Measurements from ENCODE around the gene GBX2. TPM values are rescaled to one million over a fixed set of nuclear protein-coding genes. Genes with fewer than 3 reads are reported as not detected.
"Not testable (repeated sequence)": the region's sequence is repeated elsewhere in the genome, so short reads cannot be mapped to it uniquely, and the experiment has no call there.

GBX2 gene
- total RNA-seq, 1 experiment from 2014 or later, result 0.40 TPM

DNA sequence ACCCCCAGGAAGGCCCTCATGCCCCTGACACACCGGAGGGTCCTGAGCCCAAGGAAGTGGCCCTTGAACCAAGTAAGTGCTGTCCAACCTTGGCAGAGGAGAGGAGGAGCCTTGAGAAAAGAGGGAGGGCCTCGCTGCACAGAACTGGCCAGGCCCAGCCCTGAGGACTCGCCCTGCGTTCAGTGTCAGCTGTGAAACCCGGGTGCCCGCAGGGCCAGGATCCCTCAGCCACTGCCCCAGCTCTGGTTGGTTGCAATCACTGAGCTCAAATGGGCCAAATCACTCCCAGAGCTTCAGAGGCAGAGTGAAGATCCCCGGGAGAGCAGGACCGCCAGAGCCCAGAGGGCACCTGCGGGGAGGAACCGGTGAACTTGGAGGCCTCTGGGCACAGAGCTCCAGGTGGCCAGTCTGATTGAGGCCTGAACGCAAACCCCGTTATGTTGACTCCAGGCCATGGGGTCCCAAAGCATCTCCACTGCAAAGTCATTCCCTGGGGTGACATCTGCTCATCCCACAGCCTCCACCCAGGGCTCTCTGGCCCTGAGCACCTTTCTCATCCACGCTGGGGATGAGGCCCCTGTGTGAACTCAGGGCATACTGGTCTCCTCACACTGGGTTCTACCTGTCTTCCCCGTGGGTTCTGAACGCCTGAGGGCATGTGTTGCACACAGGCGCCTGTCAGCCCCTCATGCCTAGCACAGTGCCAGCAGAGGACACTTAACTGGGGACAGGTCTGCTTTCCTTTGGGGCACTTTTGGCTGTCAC is 11.9 kb downstream of the GBX2 start:
- no peak for DNase-seq (ENCODE audit: low read depth)

DNA sequence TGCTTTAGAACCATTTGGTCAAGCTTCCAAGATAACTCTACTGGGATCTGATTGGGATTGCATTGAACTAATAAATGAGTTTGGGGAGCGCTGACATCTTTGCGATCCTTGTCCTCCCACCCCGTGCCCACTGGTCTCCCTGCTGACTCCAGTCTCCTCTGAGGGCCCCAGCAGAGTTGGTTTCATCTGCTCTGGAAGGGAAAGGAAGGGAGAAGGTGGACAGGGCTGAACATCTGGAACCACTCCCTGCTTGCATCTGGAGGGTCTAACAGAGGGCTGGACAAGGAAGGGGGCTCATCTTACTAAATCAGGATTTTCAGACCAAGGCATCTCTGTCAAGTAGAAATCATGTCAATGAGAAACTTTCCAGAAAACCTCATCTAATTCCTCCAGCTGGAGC is 12.8 kb downstream of the GBX2 start:
- DNase-seq (ENCODE audit: low read depth), result no peak

DNA sequence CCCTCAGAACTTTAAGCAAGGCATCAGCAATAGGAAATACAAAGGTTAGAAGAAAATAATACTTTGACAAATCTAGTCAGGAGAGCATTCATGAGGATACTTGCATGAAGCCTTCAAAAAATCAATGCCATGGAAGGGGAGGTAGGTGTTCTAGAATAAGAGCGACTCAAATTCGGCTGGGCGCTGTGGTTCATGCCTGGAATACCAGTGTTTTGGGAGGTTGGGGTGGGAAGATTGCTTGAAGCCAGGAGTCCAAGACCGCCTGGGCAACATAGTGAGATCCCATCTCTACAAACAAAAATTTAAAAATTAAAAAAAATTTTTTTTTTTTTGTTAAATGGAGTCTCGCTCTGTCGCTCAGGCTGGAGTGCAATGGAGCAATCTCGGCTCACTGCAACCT is 21.8 kb downstream of the GBX2 start:
- no peak for DNase-seq (ENCODE audit: low read depth)

DNA sequence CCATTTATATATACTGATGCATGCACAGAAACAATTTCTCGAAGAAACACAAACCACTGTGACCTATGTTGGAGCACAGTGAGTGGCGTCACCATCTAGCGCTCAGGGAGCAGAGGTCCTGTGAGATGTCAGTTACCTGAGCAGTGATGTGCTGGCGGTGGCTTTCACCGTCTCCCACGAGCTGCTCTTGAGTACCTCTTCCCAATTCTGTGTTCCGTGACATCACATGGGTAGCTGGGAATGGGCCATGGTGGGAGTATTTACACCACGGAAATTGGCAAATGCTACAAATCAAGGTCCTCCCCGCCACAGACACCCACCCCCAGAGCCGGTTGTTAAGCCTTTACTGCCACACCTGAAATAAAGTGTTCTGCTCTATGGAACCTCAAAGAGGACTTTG is 24.4 kb downstream of the GBX2 start:
- DNase-seq (ENCODE audit: low read depth), result no peak

DNA sequence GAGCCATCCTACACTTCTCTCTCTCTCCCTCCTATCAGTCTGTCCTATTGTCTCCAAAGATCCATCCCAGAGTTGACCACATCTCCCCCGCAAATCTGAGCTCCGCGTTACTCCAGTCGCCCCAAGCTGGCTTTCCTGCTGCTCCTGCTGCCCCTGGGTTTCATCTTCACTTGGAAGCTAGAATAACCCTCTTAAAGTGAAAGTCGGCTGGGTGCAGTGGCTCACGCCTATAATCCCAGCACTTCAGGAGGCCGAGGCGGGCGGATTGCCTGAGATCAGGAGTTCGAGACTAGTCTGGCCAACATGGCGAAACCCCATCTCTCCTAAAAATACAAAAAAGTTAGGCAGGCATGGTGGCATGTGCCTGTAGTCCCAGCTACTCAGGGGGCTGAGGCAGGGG is 26.6 kb downstream of the GBX2 start:
- not testable (repeated sequence) for DNase-seq (ENCODE audit: low read depth)

DNA sequence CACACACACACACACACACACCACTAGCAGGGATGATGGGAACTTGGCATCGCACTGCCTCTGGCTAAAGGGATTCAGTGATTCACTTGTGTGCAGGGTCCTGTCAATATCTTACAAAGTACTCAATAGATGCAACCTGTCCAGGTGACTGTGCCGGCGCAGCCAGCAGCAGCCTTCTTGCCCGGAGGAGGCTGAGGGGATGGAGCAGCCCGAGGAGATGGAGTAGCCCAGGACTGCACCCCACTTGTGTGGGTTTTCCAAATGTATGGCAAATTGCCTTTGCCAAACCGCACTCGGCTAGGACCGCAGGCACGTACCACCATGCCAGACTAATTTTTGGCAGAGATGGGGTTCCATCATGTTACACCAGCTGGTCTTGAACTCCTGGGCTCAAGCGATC is 31.1 kb downstream of the GBX2 start:
- DNase-seq (ENCODE audit: low read depth), result no peak

DNA sequence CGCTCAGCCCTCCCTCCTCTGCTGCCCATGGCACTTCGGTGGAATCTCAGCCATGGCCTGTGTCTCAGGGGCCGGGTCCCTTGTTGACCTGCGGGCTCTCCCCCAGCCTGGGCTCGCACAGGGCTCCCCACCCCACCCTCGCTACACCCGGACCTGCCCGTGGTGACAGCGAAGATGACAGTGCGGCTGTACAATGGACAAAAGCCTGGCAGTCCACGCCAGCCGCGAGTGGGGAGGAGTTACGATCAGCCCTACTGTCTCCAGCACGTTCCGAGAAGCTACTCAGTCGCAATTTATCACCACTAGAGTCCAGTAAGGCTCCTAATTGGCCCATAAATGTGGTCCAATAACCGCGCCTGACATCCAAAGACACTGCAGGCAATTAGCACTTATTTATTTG is 31.6 kb downstream of the GBX2 start:
- no peak for DNase-seq (ENCODE audit: low read depth)

DNA sequence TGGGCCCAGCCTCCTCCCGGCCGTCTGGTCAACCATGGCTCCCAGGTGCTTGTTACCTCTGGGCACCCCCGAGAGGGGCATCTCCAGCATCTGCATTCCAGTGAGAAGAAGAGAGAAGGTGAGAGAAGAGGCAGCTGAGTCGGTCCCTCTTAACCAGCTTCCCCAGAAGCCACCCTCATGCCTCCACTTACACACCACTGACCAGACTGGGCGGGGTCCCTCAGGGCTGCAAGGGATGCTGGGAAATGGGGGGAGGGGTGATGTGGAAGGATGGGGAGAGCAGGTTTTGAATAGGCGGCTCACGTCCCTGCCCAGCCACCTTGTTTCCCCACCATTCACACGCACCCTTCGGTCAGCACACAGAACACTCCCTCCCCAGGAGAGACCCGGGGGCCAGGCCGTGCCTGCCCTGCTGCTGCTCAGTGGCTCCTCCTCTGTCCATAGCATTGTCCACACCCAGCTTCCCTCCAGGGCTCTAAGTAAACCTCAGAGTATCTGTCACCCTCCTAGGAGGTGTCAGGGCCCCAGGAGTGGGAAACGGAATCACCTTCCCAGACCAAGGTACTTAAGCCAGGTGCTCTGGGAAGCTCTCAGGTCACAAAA is 34.7 kb downstream of the GBX2 start:
- no peak for DNase-seq (ENCODE audit: low read depth)

DNA sequence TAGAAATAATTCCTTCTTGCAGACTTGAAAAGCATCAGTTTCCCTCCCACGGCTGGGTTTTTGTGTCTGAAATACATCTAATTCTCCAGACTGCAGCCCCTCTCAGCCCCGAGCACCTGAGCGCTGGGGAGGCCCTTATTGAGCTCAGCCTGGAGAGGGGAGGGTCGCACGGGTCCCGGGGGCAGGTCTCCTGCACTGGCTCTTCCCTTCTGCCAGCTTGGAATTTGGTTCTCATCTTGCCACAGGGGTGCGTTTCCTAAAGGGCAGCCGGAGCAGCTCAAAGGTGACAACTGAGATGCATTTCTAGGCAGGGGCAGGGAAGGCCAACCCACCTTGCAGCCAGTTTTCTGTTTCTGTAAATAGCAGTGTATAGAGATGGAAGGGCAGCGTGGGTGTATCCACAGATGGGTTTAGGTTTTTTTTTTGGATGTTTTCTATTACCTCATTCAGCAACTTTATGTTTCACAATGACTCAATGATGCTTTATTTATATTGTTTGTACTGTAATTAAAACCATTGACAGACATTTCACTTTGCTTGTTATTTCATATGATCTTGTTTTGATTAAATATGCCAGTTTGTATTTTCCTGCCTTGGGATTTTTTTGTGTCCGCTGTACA is 37.0 kb downstream of the GBX2 start:
- no peak for DNase-seq (ENCODE audit: low read depth)

DNA sequence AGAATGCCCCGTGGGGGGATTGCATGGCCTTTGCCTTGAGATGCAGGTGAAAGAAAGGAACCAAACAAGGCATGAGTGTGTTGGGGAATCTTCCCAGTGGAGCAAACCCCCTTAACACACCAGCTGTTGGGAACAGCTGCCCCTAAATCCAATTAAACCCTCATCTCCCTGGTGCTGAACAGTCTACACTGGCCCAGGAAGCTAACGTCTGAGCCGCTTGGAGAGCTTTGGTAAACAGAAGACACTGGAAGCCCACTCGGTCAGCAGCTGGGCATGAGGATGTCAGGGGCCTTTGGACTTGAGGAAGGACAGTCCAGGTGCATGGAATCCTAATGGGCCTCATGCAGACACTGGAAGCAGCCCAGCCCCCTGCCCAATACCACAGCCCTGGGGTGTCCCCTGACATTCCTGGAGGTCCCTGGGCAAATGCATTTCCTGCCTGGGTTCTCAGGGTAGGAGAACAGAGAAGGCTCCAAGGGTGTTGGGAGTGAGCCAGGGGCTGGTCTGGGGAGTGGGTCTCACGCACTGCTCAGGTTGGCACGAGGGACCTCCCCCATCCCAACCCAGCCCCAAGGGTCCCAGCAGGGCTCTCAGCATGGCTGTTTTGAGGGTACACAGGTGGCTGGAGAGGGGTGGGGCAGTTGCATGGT is 37.7 kb downstream of the GBX2 start:
- peak; percentile 3 for DNase-seq (ENCODE audit: low read depth)

DNA sequence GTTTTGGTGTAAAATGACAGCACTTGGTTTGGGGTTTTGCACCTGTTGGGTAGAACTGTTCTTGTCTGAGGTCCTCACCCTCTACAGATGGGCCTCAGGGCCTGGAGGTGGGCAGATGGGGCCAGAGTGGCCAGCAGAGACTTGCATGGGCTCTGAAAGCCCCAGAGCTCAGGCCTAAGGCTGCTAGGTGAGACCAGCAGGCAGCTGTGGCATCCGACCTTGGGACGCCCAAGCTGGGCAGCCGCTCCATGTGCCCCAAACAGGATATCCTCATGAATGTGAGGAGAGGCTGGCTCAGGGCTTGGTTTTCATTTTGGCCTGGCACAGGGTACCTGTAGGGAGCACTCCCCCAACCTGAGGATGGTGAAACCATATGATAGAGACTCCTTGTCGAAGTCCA is 38.3 kb downstream of the GBX2 start:
- no peak for DNase-seq (ENCODE audit: low read depth)

DNA sequence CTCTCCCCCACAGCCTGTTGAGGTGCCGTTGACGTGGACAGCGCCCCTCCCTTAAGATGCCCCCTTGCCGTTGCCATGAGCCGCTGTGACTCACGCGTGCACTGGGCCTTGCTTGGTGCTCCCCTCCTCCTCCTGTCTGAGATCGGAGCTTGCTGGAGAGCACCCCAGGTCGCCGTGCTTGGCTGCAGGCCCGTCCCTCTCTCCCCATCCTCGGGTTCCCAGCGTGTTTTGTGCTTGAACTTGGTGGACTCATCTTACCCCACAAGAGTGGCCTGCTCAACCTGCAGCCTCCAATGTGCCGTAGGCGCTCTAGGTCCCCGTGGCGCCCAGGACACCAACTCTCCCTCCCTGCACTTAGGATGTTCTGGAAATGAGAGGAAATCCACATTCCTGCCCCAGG is 39.9 kb downstream of the GBX2 start:
- DNase-seq (ENCODE audit: low read depth), result no peak

DNA sequence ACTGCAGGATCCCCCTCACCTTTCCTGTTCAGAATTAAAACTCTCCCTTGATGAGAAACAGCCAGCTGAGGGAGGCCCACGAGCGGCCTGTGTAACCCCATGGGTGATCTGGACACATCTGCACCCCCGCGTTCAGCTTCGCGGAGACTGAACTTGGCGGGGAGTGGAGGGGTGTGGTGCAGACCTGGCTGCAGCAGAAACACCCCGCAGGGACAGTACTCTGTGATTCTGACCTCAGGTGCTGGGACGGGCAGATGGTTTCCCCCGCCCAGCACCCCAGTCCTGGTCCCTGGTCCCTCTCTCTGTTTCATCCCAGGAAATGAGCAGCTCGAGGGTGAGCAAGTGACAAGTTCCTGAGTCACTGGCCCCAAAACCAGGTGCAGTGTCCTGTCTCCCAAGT is 41.2 kb downstream of the GBX2 start:
- DNase-seq (ENCODE audit: low read depth), result no peak

DNA sequence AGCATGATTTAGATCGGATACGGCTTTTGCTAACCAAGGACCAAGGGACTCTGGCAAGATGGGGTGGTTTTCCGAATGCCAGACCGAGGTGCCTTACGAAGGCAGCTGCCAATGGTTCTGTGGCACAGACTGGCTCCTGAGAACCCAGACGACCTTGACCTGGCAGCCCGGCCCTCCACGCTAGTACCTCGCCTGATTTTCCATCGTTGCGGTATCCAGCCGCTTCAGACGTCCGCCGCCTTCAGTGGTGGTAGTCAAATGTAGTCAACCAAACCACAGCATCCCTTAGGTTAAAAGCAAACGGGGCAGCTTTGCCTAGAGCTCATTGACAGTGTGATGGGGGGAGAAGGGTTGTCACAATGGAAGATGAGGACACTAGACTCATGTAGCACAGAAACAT is 42.6 kb downstream of the GBX2 start:
- no peak for DNase-seq (ENCODE audit: low read depth)

DNA sequence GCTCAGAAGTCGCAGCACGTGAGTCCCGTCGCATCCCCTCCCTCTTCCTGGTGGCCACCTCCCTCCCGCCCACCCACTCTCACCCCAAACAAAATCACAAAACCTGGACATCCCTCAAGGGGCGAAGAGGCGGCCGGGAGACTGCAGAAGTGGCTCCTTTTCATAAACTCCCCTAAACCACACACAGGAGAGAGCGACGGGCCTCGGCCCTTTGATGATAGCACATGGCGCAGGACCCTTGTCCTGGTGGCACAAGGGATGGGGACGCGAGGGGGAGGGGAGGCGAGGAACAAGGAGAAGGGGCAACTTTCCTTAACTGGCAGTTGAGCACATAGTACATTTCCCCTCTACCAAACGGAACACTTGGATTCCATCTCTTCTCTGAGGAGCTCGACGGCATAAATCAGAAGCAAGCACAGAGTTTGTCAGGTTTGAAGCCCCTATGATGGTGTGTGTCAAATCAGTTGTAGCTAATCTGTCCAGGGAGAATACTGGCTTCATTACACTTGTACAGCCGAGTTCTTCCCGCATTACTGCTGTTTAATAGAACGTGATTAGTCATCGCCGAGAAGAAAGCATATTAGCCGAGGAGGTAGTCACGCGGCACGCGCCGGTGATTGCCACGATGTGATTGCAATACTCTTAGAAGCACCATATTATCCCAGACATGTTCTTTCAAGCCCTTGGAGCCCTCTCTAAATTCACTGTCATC is 43.8 kb downstream of the GBX2 start:
- no peak for DNase-seq (ENCODE audit: low read depth)

DNA sequence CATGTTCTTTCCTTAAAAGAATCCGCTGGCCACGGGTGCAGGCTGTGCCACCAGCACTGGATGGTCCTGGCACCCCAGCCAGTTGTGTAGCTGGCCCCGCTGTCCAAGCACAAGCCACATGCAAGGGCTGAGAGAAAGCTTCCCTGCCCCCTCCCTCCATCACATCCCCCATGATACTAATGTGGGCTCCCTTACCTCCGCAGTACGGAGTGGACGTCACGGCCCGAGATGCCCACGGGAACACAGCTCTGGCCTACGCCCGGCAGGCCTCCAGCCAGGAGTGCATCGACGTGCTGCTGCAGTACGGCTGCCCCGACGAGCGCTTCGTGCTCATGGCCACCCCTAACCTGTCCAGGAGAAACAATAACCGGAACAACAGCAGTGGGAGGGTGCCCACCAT is 44.5 kb downstream of the GBX2 start:
- no peak for DNase-seq (ENCODE audit: low read depth)

DNA sequence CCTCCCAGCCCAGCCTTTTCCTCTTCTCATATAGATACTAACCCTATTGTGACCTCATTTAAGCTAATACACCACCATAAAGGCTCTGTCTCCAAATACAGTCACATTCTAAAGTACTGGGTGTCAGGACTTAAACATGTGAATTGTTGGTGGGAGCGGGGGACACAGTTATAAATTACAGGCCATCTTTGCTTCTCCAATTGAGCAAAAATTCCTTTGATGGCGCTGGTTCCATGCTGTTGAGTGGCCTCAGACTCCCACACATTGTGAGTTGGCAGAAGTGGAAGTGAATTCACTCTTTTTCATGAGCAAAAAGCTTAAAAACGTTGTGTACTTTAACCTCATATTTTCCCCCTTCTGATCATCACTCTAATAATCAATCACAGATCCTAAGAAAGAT is 46.0 kb downstream of the GBX2 start:
- DNase-seq (ENCODE audit: low read depth), result no peak

DNA sequence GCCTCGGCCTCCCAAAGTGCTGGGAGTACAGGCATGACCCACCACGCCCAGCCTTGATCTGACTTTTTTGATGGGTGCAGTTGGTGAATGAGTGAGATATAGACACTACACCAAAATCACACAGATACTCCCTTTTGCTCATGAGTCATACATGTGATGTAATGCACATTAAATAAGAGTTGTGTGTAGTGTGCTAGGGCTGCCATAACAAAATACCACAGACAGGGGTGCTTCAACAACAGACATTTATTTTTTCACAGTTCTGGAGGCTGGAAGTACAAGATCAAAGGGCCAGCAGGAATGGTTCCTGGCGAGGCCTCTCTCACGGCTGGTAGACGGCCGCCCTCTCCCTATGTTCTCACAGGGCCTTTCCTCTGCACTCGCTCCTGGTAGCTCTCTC is 46.6 kb downstream of the GBX2 start:
- DNase-seq (ENCODE audit: low read depth), result peak; percentile 13

DNA sequence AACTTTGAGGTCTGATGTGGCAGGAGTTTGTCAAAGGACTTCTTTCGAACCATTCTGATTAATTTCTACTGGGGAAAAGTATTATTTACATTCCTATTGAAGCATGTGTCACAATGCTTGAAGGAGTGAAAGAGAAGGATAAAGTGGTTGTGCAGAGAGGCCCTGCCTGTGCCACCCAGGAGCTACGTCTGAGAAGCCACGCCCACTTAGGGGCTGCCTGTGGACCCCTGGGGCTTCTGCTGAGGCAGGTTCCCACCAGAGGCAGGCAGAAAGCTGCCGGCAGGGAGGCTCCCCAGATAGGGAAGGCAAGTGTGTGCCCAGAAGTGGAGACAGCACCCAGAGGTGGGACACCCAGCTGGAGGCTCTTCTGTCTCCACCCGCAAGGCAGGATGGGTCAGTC is 47.4 kb downstream of the GBX2 start:
- DNase-seq (ENCODE audit: low read depth), result no peak

DNA sequence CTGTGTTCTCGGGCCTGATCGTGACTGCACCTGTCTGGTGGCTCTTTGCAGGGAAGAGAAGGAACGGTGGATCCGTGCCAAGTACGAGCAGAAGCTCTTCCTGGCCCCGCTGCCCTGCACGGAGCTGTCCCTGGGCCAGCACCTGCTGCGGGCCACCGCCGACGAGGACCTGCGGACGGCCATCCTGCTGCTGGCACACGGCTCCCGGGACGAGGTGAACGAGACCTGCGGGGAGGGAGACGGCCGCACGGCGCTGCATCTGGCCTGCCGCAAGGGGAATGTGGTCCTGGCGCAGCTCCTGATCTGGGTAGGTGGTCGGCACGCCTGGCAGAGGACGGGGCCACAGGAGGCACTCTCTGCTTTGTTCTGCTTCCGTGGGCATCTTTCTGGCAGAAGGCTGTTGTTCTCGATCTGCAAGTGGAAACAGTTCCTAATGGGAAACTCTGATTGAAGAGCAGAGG is 48.0 kb downstream of the GBX2 start:
- no peak for DNase-seq (ENCODE audit: low read depth)

DNA sequence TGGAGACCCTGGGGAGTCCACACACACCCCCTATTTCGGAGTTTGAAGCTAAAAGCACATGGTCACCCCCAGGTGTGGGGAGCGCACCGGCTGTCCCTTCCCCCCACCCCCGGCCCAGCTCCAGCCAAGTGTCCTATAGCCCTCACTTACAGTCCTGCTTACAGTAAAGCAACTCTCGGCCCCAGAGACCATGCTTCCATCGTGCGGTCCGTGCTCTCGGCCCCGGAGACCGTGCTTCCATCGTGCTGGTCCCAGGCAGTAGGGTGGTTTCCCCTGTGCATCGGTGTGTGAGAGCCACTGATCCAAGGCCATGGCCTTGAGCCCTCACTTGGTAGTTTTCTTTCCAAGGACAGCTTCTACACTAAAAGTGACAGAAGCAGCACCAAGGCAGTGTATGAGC is 48.7 kb downstream of the GBX2 start:
- no peak for DNase-seq (ENCODE audit: low read depth)

DNA sequence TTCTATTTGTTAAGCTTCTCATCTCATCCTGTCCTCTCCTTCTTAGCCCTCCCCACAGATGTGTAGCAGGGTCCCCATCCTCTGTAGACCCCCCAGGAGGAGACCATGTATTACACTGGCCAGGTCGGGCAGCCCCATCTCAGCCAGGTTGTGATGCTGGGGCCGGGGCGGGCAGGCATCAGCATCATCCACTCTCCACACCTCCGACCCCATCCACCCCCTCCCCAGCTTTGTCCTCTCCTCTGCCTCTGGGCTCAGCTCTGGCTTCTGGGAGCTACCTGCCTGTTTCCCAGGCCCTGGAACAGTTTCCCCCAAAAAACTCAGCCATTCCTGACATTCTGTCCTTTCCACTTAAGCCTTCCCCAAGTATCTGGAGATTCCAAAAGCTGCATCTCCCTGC is 49.2 kb downstream of the GBX2 start:
- DNase-seq (ENCODE audit: low read depth), result no peak

Measured in LHCN-M2 (cell line).